GM23338 (cell line): ENCODE results near the gene WNT9A.

Experiments
- CREB1 ChIP-seq: fragments of 250-450 bp; sonication (Bioruptor Pico); IDR thresholded peaks from 2 replicates; pipeline ENCODE4 v1.5.0; 2020; ENCODE audit warnings: low read depth, mild to moderate bottlenecking, moderate library complexity
- EZH2 ChIP-seq: fragments of 200-600 bp; sonication (generic); IDR thresholded peaks from one replicate; pipeline ENCODE4 v1.8.0; 2017; ENCODE audit warnings: antibody characterized with exemption, mild to moderate bottlenecking, low read depth; ENCODE audit not compliant: unreplicated experiment
- POLR2AphosphoS5 ChIP-seq: IDR thresholded peaks from 2 replicates; pipeline ENCODE4 v1.6.1; 2016; ENCODE audit warnings: antibody characterized with exemption, low read depth
- STAT1 ChIP-seq: IDR thresholded peaks from one replicate; pipeline ENCODE4 v1.6.1; 2016; ENCODE audit warnings: antibody characterized with exemption; ENCODE audit not compliant: unreplicated experiment
- TF ChIP-seq, protein P1 (sequence below), 2 experiments: fragments of 200-600 bp in 1 of 2; sonication (generic) in 1 of 2; conservative IDR thresholded peaks; 2 replicates each; pipeline versions ENCODE4 v1.5.1 to v1.6.1; 2016 to 2017; ENCODE audit warnings: antibody characterized with exemption in 2 of 2, low read depth in 2 of 2, mild to moderate bottlenecking in 2 of 2, moderate library complexity in 1 of 2

DNA sequence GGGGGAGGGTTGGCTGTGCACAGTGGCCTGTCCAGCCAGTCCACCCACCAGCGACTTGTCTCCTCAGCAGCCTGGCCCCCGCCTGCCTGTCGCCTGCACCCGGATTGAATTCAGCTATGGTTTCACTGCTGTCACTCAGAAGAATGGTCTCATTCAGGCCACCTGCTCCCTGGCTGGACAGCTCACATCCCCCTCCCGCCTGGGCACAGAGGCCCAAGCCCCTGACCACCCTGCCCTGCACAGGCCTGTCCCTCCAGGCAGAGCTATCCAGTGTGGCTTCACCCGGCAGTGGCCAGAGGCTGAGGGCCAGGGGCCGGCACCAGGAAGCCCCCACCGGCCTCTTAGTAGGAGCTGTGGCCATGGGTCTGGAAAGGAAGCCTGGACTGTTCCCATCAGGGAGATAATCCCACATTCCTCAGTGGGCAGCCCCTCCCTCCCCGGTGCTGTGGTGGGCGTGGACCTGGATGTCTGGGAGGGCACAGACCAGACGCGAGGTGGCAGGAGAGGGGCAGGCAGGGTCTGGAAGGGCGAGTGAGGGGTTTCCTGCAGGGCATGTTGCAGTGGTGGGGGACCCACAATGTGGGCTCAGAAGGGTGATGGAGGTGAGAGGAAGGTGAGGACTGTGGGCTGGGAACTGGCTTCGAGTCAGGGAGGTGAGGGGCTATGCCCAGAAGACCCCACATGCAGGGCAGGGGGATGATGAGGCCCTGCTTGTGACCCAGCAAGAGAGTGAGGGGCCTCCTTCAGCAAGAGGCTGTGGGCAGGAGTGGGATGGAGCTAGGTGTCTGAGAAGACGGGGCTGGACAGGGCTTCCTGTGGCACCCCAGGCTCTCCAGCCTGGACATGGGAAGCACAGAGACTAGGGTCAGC, 30.4 kb downstream of the WNT9A start:
- TF ChIP-seq STAT1 (no peak), POLR2AphosphoS5 (no peak), CREB1 (CRISPR knock-in tag) (no peak), EZH2 (no peak)
- TF ChIP-seq, protein P1, sequence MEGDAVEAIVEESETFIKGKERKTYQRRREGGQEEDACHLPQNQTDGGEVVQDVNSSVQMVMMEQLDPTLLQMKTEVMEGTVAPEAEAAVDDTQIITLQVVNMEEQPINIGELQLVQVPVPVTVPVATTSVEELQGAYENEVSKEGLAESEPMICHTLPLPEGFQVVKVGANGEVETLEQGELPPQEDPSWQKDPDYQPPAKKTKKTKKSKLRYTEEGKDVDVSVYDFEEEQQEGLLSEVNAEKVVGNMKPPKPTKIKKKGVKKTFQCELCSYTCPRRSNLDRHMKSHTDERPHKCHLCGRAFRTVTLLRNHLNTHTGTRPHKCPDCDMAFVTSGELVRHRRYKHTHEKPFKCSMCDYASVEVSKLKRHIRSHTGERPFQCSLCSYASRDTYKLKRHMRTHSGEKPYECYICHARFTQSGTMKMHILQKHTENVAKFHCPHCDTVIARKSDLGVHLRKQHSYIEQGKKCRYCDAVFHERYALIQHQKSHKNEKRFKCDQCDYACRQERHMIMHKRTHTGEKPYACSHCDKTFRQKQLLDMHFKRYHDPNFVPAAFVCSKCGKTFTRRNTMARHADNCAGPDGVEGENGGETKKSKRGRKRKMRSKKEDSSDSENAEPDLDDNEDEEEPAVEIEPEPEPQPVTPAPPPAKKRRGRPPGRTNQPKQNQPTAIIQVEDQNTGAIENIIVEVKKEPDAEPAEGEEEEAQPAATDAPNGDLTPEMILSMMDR (conservative IDR thresholded peaks at IDR 0.05; ENCODE audit: low read depth in 2 of 2) = no peak
